Lower leg skin (tissue), 3 donors: ENCODE measurements around the gene KIF7.

Experiments
- POLR2A ChIP-seq, 2 donors: fragments of 450-650 bp; IDR thresholded peaks; one replicate each; pipeline ENCODE4 v1.6.1; 2016 to 2017; ENCODE audit warnings: antibody characterized with exemption in 2 of 2, mild to moderate bottlenecking in 1 of 2, moderate library complexity in 1 of 2
- TF ChIP-seq, protein P1 (sequence below), 3 donors: fragments of 450-650 bp; IDR thresholded peaks; one replicate each; pipeline ENCODE4 v1.5.1; 2016; ENCODE audit warnings: antibody characterized with exemption in 3 of 3, mild to moderate bottlenecking in 3 of 3, moderate library complexity in 2 of 3

DNA sequence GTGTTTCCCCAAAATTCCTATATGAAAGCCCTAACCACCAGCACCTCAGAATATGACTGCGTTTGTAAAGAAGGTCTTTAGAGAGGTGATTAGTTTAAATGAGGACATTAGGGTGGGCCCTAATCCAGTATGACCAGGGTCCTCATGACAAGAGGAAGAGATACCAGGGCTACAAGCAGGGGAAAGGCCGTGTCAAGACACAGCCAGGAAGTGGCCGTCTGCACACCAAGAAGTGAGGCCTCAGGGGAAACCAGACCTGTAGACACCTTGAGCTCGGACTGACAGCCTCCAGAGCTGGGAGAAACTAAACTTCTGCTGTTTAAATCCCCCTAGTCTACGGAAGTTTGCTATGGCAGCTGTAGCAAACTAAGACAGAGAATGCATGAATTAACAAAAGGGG lies 14.2 kb downstream of the KIF7 start:
- TF ChIP-seq, protein P1, sequence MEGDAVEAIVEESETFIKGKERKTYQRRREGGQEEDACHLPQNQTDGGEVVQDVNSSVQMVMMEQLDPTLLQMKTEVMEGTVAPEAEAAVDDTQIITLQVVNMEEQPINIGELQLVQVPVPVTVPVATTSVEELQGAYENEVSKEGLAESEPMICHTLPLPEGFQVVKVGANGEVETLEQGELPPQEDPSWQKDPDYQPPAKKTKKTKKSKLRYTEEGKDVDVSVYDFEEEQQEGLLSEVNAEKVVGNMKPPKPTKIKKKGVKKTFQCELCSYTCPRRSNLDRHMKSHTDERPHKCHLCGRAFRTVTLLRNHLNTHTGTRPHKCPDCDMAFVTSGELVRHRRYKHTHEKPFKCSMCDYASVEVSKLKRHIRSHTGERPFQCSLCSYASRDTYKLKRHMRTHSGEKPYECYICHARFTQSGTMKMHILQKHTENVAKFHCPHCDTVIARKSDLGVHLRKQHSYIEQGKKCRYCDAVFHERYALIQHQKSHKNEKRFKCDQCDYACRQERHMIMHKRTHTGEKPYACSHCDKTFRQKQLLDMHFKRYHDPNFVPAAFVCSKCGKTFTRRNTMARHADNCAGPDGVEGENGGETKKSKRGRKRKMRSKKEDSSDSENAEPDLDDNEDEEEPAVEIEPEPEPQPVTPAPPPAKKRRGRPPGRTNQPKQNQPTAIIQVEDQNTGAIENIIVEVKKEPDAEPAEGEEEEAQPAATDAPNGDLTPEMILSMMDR (IDR thresholded peaks at IDR 0.05), result no peak
- no peak for TF ChIP-seq POLR2A (IDR thresholded peaks at IDR 0.05)
